Measurements from ENCODE around the gene CPAMD8.

DNA sequence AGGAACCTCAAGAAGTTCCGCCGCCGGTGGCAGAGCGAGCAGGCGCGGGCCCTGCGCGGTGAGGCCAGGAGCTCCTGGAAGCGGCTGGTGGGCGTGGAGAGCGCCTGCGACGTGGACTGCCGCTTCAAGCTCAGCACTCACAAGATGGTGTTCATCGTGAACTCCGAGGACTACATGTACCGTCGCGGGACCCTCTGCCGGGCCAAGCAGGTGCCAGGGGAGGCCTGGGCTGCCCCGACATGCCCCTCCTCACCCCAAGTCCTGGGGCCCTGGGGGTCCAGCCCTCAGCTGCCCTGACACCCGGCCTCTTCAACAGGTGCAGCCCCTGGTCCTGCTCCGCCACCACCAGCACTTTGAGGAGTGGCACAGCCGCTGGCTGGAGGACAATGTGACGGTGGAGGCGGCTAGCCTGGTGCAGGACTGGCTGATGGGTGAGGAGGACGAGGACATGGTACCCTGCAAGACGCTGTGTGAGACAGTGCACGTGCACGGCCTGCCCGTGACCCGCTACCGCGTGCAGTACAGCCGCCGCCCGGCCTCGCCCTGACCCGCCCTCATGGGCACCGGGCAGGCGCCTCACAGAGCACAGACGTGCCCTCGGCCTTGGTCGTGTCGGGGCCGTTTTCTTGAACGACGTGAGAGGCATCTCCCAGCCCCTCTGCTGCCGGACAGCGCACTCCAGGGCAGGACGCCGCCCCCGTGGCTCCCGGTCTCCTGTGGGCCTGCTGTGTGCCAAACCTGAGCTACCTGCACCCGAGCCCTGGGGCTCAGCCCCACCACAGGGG lies 148.2 kb downstream of the CPAMD8 start:
- TF ChIP-seq, protein P1, sequence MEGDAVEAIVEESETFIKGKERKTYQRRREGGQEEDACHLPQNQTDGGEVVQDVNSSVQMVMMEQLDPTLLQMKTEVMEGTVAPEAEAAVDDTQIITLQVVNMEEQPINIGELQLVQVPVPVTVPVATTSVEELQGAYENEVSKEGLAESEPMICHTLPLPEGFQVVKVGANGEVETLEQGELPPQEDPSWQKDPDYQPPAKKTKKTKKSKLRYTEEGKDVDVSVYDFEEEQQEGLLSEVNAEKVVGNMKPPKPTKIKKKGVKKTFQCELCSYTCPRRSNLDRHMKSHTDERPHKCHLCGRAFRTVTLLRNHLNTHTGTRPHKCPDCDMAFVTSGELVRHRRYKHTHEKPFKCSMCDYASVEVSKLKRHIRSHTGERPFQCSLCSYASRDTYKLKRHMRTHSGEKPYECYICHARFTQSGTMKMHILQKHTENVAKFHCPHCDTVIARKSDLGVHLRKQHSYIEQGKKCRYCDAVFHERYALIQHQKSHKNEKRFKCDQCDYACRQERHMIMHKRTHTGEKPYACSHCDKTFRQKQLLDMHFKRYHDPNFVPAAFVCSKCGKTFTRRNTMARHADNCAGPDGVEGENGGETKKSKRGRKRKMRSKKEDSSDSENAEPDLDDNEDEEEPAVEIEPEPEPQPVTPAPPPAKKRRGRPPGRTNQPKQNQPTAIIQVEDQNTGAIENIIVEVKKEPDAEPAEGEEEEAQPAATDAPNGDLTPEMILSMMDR (IDR thresholded peaks at IDR 0.05) = no peak
- no peak for TF ChIP-seq POLR2A (IDR thresholded peaks at IDR 0.05)
- no peak for TF ChIP-seq POLR2AphosphoS5 (IDR thresholded peaks at IDR 0.05)

Measured in suprapubic skin (tissue), 4 donors.